HCT116 (cell line): ENCODE results near the gene ZMYM4.
"Not testable (repeated sequence)": the region's sequence is repeated elsewhere in the genome, so short reads cannot be mapped to it uniquely, and the experiment has no call there.

ENCODE experiments used
- CBX3 ChIP-seq: IDR thresholded peaks from 2 replicates; pipeline ENCODE4 v1.6.1; 2012; ENCODE audit warnings: low read depth
- EZH2 ChIP-seq: fragments of 200-600 bp; sonication (generic); IDR thresholded peaks from 2 replicates; pipeline ENCODE4 v1.6.1; 2017; ENCODE audit warnings: antibody characterized with exemption, mixed run types
- POLR2A ChIP-seq: IDR thresholded peaks from 2 replicates; pipeline ENCODE4 v1.7.0; 2011; ENCODE audit warnings: borderline replicate concordance; ENCODE audit not compliant: insufficient read depth, insufficient read length; ENCODE audit errors: extremely low read depth
- RAD21 ChIP-seq: IDR thresholded peaks from 2 replicates; pipeline ENCODE4 v1.6.1; 2012; ENCODE audit warnings: low read depth, mild to moderate bottlenecking
- REST ChIP-seq: IDR thresholded peaks from 2 replicates; pipeline ENCODE4 v1.6.1; 2012; ENCODE audit warnings: low read depth
- SRF ChIP-seq: IDR thresholded peaks from 2 replicates; pipeline ENCODE4 v1.6.1; 2012; ENCODE audit warnings: low read depth
- ZBTB33 ChIP-seq: IDR thresholded peaks from 2 replicates; pipeline ENCODE4 v1.6.1; 2011; ENCODE audit warnings: mild to moderate bottlenecking, low read length, moderate library complexity; ENCODE audit not compliant: insufficient replicate concordance; ENCODE audit errors: extremely low read depth
- ZFX ChIP-seq: fragments of 450-650 bp; IDR thresholded peaks from 2 replicates; pipeline ENCODE4 v1.6.1; 2017
- ZNF274 ChIP-seq: fragments of 200-500 bp; sonication (Bioruptor generic); IDR thresholded peaks from 2 replicates; pipeline ENCODE4 v1.6.1; 2014; ENCODE audit warnings: mild to moderate bottlenecking, low read depth, low read length, inconsistent platforms
- TF ChIP-seq, protein P1 (sequence below), 3 experiments: fragments of 200-600 bp in 1 of 3; sonication (generic) in 1 of 3; IDR thresholded peaks in 2 of 3; conservative IDR thresholded peaks in 1 of 3; 2 replicates each; pipeline ENCODE4 v1.5.1; 2012 to 2017; ENCODE audit warnings: low read depth in 2 of 3, low read length in 2 of 3, antibody characterized with exemption in 1 of 3, borderline replicate concordance in 1 of 3, control low read depth in 1 of 3, mild to moderate bottlenecking in 1 of 3, mixed read lengths in 1 of 3, mixed run types in 1 of 3, moderate library complexity in 1 of 3; ENCODE audit not compliant: insufficient read depth in 1 of 3
- TF ChIP-seq, protein P2 (sequence below): IDR thresholded peaks from 2 replicates; pipeline ENCODE4 v1.6.1; 2012

DNA sequence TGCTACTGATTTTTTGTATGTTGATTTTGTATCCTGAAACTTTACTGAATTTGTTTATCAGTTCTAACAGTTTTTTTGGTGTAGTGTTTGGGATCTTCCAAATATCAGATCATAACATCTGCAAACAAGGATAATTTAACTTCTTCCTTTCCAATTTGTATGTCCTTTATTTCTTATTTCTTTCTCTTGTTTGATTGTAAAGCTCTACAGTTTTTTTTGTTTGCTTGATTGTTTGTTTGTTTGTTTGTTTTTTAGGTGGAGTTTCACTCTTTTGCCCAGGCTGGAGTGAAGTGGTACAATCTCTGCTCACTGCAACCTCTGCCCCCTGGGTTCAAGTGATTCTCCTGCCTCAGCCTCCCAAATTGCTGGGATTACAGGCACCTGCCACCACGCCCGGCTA lies 31.7 kb upstream of the ZMYM4 start:
- TF ChIP-seq, protein P1, sequence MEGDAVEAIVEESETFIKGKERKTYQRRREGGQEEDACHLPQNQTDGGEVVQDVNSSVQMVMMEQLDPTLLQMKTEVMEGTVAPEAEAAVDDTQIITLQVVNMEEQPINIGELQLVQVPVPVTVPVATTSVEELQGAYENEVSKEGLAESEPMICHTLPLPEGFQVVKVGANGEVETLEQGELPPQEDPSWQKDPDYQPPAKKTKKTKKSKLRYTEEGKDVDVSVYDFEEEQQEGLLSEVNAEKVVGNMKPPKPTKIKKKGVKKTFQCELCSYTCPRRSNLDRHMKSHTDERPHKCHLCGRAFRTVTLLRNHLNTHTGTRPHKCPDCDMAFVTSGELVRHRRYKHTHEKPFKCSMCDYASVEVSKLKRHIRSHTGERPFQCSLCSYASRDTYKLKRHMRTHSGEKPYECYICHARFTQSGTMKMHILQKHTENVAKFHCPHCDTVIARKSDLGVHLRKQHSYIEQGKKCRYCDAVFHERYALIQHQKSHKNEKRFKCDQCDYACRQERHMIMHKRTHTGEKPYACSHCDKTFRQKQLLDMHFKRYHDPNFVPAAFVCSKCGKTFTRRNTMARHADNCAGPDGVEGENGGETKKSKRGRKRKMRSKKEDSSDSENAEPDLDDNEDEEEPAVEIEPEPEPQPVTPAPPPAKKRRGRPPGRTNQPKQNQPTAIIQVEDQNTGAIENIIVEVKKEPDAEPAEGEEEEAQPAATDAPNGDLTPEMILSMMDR (IDR thresholded peaks at IDR 0.05 in 2 of 3, conservative IDR thresholded peaks at IDR 0.05 in 1 of 3; ENCODE audit: borderline replicate concordance in 1 of 3, insufficient read depth in 1 of 3, low read depth in 2 of 3, low read length in 2 of 3) = not testable (repeated sequence)
- not testable (repeated sequence) for TF ChIP-seq POLR2A, ZFX, REST, EZH2, ZBTB33, SRF, ZNF274, RAD21, CBX3
- TF ChIP-seq, protein P2, sequence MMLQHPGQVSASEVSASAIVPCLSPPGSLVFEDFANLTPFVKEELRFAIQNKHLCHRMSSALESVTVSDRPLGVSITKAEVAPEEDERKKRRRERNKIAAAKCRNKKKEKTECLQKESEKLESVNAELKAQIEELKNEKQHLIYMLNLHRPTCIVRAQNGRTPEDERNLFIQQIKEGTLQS = not testable (repeated sequence)
